Left lung (tissue), 10 donors: Measurements from ENCODE around the gene BMERB1. TPM values are rescaled to one million over a fixed set of nuclear protein-coding genes. Genes with fewer than 3 reads are reported as not detected.
A peak's percentile ranks its signal among the peaks of the same experiment; 100 is the strongest.

Experiments
- ATAC-seq: fragments of 200-7000 bp; cut with Tn5 transposase; one replicate; pipeline ENCODE4 v1.9.1; 2020; ENCODE audit warnings: moderate library complexity
- DNase-seq, 4 donors: peaks; one replicate each; pipeline ENCODE4 v3.0.0-alpha.2; 2013 to 2020
- H3K27ac ChIP-seq, 2 donors: fragments of 200-600 bp; sonication (generic) in 1 of 2; one replicate each; pipeline versions ENCODE4 v1.5.0 to v1.8.0; 2020 to 2021
- H3K27me3 ChIP-seq, 2 donors: fragments of 200-600 bp; sonication (generic) in 1 of 2; one replicate each; pipeline versions ENCODE4 v1.5.0 to v1.8.0; 2020 to 2021
- H3K36me3 ChIP-seq, 2 donors: fragments of 200-600 bp; sonication (generic) in 1 of 2; one replicate each; pipeline versions ENCODE4 v1.5.0 to v1.8.0; 2020 to 2021
- H3K4me1 ChIP-seq, 2 donors: fragments of 200-600 bp; one replicate each; pipeline ENCODE4 v1.8.0; 2021
- H3K4me3 ChIP-seq, 2 donors: fragments of 200-600 bp; sonication (generic) in 1 of 2; one replicate each; pipeline versions ENCODE4 v1.5.0 to v1.8.0; 2020 to 2021; ENCODE audit warnings: mild to moderate bottlenecking in 1 of 2
- H3K9me3 ChIP-seq, 2 donors: fragments of 200-600 bp; sonication (generic) in 1 of 2; one replicate each; pipeline versions ENCODE4 v1.5.0 to v1.8.0; 2020 to 2021
- intact Hi-C, 2 donors: fragments of 100-400 bp; cut with DNase I; formaldehyde crosslinking; loops; one replicate each; pipeline versions ENCODE4 v1.11.2 to v1.14.2; 2022
- polyA plus RNA-seq, 6 donors: library from polyadenylated mRNA; unstranded; fragments of 120-200 nt; gene quantifications; one replicate each; pipeline ENCODE4 v1.2.1, GENCODE V29; 2013; ENCODE audit not compliant: insufficient read length in 6 of 6
- total RNA-seq, 2 donors: library from RNA; stranded (reverse); fragmentation: NEBNext Ultra II Directional; extraction: Animal tissue kit (Norgen Biotek cat#: 25700); gene quantifications; one replicate each; pipeline ENCODE4 v1.2.1, GENCODE V29; 2021
- TF ChIP-seq, protein P1 (sequence below), 2 donors: fragments of 200-600 bp; sonication (generic) in 1 of 2; IDR thresholded peaks; one replicate each; pipeline versions ENCODE4 v1.5.0 to v1.8.0; 2021; ENCODE audit warnings: antibody characterized with exemption in 2 of 2
- donor health status: DM: no; HTN: yes; CAD: no.
- donor health status: DM: no; HTN: no; CAD: no.

BMERB1 gene
- total and polyA plus RNA-seq, 8 donors, result 12.0 to 45.8 (median 38.4) TPM

DNA sequence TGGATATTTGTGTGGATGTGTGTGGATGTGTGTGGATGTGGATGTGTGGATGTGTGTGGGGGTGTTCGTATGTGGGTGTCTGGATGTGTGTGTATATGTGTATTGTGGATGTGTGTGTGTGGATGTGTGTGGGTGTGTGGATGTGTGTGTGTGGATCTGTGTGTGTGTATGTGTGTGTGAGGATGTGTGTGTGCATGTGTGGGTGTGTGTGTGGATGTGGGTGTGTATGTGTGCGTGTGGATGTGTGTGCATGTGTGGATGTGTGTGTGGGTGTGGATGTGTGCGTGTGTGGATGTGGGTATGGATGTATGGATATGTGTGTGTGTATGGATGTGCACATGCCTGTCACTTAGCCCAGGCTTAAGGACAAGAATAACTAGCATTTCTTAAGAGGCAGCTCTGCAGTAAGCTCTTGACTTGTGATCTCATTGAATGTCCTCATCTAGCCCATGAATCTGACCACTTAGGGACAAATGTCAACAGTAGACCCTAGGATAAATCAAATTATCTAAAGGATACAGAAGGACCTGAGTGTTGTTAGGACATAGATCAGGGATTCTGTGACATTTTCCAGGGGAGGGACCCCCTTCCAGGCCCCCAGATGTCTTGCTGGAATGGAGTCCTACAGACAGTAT, 83.5 kb downstream of the BMERB1 start:
- ATAC-seq (no peak), DNase-seq (no peak)
- intact Hi-C loops, result no loop called here
- Histone ChIP-seq H3K36me3 (no peaks in the 10 kb centered on the region), H3K9me3 (no peaks in the 10 kb centered on the region), H3K4me3 (no peak overlapping the region), H3K27ac (peak overlapping the region; percentile 4 to 48), H3K4me1 (peaks cover 0 to 39% of the 10 kb centered on the region in 2 donors), H3K27me3 (no peaks in the 10 kb centered on the region)
- TF ChIP-seq, protein P1, sequence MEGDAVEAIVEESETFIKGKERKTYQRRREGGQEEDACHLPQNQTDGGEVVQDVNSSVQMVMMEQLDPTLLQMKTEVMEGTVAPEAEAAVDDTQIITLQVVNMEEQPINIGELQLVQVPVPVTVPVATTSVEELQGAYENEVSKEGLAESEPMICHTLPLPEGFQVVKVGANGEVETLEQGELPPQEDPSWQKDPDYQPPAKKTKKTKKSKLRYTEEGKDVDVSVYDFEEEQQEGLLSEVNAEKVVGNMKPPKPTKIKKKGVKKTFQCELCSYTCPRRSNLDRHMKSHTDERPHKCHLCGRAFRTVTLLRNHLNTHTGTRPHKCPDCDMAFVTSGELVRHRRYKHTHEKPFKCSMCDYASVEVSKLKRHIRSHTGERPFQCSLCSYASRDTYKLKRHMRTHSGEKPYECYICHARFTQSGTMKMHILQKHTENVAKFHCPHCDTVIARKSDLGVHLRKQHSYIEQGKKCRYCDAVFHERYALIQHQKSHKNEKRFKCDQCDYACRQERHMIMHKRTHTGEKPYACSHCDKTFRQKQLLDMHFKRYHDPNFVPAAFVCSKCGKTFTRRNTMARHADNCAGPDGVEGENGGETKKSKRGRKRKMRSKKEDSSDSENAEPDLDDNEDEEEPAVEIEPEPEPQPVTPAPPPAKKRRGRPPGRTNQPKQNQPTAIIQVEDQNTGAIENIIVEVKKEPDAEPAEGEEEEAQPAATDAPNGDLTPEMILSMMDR (IDR thresholded peaks at IDR 0.05), result no peak

DNA sequence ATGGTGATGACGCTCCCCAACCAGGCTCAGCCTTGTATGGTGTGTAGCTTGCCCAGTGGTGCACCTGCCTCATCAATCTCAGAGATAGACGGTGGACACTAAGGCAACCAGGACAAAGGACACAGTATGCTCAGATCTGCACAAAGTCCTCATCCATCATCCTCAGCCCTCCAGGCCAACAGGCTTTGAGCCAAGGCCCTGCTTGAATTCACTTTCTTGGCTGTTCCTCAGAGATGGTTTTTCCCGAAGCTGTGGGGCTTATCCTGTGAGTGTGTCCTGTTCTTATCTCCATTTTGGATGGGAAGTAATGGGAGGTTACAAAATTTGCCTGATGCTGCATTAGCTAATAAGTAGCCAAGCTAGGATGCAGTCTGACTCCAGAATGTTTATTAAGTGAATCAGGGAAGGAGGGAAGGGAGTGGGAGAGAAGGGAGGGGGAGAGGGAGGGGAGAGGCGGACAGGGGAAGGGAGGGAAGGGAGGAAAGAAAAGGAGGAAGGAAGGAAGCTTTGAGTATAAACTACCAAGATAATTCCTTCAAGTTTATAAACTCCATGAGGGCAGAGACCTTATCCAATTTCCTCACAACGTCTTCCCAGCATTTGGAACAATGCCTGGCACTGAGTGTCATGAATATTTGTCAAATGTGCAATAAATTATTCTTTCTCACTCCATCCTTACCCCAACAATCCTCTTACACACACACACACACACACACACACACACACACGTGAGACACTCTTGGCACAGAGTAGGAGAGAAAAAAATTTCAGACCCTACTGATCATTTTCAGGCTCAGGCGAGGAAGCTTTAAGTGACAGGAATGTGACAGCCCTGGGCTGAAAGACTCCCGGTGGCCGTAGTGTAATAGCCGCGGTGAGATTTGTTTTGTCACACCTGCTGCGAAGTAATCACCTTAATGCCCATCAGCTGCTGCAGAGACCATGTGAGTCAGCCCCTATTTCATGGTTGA, 84.3 kb downstream of the BMERB1 start:
- intact Hi-C loops, result no loop called here
- Histone ChIP-seq H3K27me3 (no peaks in the 10 kb centered on the region), H3K4me1 (peaks cover 0 to 47% of the 10 kb centered on the region in 2 donors), H3K9me3 (no peaks in the 10 kb centered on the region), H3K4me3 (no peak overlapping the region), H3K27ac (peak overlapping the region; percentile 4 to 48), H3K36me3 (no peaks in the 10 kb centered on the region)
- TF ChIP-seq, protein P1 (IDR thresholded peaks at IDR 0.05), result no peak
- ATAC-seq, result peak; percentile 48
- DNase-seq, result peak in 1 of 4 donors; percentile 47

DNA sequence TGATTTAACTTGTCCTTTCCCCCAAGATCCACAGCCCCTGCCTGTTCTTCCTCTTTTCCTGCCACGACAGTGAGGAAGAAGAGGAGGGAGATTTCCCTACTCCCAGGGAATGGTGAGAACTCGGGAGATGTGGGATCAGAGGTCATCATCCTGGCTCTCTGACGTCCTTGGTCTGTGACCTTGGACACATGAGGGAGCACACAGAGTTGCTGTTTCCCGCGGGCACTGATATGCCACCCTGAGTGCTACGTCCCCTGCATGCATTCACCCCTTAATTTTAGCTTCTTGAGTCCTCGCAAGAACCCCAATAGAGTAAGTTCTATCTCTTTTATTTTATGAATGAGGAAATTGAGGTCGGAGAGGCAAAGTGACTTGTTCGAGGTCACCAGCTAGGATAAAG, 85.4 kb downstream of the BMERB1 start:
- intact Hi-C loops, result no loop called here
- DNase-seq (no peak), ATAC-seq (no peak)
- Histone ChIP-seq H3K27me3 (no peaks in the 10 kb centered on the region), H3K27ac (peak overlapping the region in 1 of 2 donors; percentile 41), H3K9me3 (no peaks in the 10 kb centered on the region), H3K4me3 (no peak overlapping the region), H3K4me1 (peaks cover 0 to 51% of the 10 kb centered on the region in 2 donors), H3K36me3 (no peaks in the 10 kb centered on the region)
- TF ChIP-seq, protein P1 (IDR thresholded peaks at IDR 0.05), result no peak

DNA sequence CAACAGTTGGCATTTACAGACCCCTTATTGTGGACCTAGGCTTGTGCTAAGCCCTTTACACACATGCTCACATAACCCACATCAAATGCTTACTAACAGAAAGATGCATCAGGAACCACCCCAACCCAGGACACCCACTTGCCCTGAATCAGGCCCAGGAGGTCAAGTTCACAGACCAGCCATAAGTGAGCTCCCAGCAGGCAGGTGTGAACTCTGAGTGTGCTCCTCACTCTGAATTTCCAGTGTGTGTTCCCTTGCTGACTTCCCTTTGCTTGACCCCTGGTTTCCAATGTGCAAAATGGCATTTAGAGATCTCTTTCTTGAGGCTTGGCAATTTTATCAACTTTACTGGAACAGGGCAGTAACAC, 87.0 kb downstream of the BMERB1 start:
- H3K27ac ChIP-seq, result peak overlapping the region in 1 of 2 donors; percentile 51
- ATAC-seq, result no peak
- H3K4me3 ChIP-seq, result no peak overlapping the region
- no peaks in the 10 kb centered on the region for H3K36me3 ChIP-seq
- no peak for DNase-seq
- no peaks in the 10 kb centered on the region for H3K27me3 ChIP-seq
- peaks cover 0 to 51% of the 10 kb centered on the region in 2 donors for H3K4me1 ChIP-seq
- TF ChIP-seq, protein P1 (IDR thresholded peaks at IDR 0.05), result no peak
- no peaks in the 10 kb centered on the region for H3K9me3 ChIP-seq
- intact Hi-C loops, result no loop called here
